COLO829 (cell line): ENCODE data around the gene UBTD1.

Source experiments
- DNase-seq: peaks from one replicate; pipeline ENCODE4 v3.0.0; 2012; ENCODE audit warnings: low spot score

Gene UBTD1

DNA sequence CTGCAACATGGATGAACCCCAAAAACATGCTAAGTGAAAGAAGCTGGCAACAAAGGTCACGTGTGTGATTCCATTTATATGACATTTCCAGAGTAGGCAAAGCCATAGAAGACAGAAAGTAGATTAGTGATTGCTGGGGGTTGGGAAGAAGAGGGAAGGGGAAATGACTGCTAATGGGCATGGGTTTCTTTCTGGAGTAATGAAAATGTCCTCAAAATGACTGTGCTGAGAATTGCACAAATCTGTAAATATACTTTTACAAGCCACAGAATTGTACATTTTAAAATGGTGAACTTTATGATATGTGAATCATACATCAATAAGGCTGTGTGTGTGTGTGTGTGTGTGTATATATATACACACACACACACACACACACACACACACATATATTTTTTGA is 16.3 kb upstream of the UBTD1 start:
- DNase-seq, result no peak

DNA sequence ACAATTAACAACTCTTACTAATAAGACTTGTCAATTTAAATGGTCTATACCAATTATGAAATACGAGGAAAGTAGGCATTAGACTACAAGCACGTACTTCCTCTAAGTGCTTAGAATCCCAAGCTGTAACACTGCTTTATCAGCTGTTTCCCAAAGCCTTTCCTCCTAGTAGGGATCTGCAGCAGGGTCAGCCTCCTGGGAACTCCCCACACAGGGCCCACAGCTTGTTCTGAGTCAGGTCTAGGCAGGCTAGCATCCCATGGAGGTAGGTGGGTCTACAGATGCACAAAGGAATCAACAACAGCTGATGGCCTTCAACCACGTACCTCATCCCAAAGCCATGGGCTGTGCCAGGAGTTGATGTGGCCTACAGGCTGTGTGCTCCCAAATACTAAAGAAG is 15.2 kb upstream of the UBTD1 start:
- DNase-seq, result no peak

DNA sequence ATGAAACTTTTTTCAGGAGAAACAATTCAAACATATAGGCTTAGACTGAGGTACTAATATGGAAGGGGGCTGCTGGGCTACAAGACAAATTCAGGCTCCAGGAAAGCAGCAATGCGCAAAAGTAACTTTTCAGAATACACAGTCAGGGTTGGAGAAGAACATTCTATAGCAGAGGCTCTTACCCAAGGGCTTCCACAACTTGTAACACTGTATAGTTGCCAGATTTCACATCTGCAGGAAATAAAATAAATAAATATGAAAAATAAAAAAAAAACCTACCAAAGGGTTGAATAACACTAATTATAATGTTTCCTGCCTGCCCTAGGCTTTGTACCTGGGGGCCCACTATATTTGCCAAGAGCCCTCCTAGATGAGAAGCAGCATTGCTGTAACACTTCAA is 14.8 kb upstream of the UBTD1 start:
- DNase-seq, result no peak

DNA sequence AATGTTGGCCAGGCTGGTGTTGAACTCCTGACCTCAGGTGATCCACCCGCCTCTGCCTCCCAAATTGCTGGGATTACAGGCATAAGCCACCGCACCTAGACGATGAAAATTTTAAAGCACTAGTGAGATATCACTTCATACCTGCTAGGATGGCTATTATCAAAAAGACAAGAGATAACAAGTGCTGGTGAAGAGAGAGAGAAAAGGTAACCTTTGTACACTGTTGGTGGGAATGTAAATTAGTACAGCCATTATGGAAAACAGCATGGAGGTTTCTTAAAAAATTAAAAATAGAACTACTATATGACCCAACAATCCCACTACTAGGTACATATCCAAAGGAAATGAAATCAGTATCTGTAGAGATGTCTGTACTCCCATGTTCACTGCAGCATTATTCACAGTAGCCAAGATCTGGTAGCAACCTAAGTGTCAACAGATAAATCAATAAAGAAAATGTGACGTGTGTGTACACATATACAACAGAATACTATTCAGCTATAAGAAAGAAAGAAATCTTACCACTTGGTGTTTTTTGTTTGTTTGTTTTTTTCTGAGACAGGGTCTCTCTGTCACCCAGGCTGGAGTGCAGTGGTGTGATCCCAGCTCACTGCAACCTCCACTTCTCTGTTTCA is 13.0 kb upstream of the UBTD1 start:
- no peak for DNase-seq

DNA sequence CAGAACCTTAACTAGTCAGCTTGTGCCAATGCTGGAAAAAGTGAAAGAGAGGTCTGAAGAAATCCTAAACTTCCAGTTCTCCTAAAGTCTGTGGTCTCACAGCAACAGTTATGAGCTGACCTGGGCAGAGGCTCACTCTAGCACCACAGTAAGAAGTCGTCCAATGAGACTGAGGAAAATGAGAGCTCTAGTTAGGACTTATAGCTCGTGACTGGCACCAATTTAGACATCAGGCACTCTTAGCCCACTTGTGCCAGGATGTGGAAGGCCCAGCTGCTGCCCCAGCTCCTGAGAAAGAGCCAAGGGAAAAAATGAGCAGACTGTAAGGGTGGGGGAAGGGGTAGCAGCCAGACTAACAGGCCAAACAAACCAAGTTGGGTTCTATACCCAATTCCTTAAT is 8.1 kb upstream of the UBTD1 start:
- DNase-seq, result no peak

DNA sequence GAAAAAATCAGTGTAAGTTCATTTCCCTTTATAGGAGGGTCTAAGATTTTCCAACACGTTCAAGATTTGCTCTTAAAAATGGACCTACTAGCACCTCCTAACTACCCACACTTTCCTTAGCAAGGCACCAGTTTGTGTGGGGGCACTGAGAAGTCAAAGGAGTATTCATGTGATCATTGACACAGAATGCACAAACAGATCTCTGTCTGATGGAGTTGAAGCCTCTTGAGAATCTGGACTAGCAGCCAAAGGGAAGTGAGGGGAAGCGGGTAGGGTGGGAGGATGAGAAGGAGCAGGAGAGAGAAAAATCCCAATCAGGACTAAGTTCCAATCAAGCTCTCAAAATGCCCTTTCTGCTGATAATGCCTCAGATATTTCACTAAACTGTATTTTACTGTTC is 4.6 kb upstream of the UBTD1 start:
- DNase-seq, result peak; percentile 86

DNA sequence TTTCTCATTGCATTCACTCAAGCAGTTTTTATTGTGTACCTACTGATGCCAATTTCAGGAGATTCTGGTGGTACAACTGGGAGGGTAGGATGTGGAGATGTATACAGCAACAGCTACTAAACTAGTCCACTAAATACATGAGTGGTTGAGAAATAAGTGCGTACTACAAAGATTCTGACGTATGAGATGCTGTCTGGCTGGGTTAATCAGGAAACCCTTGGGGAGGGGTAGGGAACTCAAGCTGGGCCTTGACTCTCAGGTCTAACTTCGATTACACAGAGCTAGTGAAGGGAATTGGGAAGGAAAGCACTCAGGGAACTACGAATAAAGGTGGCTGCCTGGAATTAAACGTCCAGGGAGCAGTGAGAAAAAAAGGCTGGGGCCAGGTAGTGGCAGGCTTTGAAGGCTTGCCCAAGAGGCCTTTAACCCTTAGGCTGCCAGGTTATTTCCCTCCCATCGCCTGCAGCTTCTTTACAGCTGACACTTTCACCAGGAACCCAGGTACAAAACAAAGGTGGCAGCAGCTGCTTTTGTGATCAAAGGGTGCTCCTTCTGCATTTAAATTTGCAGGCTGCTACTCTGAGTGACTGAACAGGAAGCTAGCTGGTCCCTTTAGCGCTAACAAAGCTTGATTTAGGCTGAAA is 3.7 kb upstream of the UBTD1 start:
- DNase-seq, result no peak

DNA sequence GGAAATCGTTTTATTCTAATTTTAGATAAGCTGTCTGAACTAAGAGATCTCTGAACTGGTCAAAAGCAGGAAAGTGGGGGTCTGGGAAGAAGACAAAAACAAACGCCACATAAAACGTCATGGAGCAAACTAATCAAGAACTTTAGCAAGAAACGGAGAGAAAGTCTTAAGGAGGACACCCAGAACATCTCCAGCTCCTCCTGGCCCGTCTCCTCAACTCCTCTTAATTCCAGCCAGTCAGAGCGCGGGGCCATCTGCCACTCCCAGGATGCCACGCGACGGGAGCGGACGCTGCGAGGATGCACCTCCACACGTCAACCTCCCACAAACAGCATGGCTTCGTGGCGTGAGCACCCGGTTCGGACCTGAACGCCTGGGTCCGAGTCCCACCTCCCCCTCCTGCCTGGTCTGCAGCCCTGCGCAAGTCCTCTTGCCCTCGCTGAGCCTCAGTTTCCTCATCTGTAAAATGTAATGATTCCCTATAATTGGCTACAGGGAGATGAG is 1.1 kb upstream of the UBTD1 start:
- peak; percentile 70 for DNase-seq

DNA sequence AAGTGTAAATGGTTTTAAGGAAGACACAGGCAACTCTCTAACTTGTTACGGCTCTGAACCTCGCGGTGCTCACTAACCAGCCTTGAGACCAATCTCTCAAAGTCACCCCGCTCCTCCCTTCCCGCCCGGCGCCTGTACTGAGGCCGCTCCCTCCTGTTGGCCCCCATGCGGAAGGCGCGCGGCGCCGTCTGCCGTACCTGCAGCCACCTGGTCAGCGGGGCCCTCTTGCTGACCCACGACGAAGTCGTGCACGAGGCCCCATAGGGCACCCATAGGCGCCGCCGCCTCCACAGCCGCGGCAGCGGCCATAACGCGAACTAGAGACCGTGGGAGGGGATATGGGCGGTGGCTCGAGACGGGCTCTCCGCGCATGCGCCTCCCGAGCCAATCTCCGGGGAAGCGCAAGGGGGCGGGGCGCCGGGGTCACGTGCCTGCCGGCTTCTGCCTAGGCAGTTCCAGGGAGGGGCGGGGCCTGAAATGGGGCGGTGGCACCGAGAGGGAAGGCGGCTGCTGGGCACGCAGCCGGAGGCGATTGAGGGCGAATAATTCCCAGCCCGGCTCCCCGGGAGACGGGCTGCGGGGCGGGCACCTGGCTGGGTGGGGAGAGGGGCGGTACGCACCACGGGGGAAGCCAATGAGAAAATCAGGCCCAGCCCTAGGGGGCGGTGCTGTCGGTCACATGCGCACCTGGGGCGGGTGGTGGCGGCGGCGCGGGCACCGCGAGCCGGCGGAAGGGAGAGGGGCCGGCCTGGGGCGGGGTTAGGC is 466 bp upstream of the UBTD1 start, which contains the start of gene MMS19:
TSS of gene MMS19 (minus strand) at position 347 of the 765 bp plus-strand sequence. CDS start at position 309, 38 bp downstream.
- DNase-seq, result peak; percentile 96

DNA sequence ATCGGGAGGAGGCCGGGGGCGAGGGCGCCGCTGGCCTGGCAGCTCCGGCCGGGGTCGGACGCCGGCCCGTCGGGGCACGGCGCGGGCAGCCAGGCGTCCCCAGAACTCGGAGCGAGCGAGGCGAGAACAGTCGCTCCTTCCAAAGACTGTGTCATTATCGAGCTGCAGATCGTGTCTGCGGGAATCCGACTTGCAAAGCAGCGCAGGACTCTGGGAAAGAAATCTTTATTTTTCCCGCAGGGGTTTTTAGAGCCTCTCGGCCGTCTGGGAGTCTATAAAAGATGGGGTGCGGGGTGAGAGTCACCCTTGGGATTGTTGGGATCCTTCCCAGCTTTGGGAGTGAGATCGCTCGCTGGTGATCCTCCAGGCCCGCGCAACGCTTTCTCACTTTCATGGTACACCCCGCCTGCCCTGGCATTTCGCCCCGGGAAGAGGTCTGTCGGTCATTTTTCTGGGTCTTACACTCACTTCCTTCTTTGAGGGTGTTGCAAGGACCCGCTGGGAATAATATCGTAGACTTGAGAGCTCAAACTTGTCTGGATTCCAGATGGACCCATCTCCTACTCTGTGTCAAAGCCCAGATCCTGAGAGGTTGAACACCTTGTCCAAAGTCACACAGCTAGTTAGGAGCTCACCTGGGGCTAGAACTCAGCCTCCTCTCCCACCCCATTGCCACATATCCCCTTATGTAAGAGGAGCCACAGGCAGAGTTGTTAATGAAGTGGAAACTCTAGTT is 1.0 kb downstream of the UBTD1 start:
- no peak for DNase-seq

DNA sequence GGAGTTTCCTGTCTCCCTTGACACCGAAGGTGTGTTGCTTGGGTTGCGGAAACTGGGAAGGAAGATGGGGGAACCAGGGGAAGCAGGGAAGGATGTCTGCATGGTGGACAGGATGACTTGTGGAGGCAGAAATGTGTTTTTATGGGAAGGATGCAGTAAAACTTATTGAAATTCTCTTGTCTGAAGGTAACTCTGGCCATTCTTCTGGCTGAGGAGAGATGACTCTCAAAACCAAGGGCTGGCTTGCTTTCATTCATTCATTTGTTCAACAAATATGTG is 1.5 kb downstream of the UBTD1 start:
- no peak for DNase-seq

DNA sequence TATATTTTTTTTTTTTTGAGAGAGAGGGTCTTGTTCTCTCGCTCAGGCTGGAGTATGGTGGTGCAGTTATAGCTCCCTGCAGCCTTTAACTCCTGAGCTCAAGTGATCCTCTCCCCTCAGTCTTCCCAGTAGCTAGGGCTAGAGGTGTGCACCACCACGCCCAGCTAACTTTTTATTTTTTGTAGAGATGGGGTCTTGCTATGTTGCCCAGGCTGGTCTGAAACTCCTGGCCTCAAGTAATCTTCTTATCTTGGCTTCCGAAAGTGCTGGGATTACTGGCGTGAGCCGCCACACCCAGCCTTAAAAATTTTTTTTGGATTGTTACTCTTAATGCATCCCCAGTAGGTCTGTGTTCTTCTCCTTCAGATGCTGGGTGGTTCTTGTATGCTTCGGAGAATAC is 4.2 kb downstream of the UBTD1 start:
- DNase-seq, result no peak

DNA sequence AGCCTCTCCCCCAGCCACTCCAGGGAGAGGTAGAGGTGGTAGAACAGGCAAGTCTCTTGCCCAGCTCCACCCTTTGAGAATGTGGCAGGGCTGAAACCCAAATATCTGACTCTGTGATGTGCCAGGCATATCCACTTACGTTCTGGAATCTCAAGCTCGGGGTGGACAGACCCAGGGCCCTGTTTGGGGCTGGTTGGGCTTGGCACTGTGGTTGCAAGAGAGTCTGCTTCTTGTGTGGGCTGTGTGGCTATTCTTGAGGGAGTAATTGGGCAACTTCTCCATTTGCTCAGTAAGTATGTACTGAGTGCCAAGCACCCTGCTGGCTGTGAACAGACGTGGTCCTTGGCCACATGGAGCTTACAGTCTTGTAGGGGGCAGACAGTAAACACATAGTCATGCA is 4.7 kb downstream of the UBTD1 start:
- no peak for DNase-seq

DNA sequence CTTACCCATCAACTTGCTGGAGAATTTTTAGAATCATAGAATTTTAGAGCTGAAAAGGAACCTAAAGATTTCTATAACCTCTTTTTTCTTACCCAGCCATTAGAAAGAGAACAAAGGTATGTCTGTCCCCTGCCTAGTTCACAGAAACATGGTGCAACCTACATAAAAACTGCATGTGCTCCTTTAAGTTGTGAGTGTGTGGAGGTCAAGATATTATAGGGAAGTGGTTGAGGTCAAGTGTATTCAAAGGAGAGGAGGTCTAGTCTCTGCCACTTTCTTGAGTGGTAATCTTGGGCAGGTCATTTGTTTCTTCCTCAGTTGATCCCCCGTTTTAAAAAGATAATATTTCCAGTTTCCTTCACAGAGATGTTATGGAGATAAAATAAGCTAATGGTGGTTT is 6.4 kb downstream of the UBTD1 start:
- no peak for DNase-seq

DNA sequence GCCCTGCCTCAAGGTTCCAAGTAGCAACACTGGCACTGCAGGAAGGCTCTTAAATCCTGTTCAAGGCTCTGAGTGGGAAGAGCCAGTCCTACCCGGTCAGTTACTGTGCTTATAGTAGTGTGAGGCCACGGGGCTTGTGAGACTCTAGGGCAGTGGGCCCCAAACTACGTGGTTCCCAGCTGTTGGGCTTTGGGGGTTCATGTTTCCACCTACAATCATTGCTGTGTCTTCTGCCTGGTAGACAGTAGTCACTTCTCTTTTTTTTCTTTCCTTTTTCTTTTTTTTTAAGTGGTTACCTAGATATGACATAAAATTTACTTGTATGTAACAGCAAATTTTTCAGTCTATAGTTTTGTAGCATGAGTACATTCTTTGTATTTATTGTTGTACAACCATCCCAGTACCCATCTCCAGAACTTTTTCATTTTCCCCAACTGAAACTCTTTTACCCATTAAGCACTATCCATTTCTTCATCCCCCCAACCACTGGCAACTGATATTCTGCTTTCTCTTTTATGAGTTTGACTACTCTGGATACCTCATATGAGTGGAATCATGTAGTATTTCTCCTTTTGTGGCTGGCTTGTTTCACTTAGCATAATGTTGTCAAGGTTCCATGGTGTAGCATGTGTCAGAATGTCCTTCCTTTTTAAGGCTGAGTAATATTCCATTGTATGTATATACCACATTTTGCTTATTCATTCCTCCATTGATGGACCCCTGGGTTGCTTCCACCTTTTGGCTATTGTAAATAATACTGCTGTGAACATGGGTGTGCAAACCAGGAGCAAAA is 7.7 kb downstream of the UBTD1 start:
- no peak for DNase-seq

DNA sequence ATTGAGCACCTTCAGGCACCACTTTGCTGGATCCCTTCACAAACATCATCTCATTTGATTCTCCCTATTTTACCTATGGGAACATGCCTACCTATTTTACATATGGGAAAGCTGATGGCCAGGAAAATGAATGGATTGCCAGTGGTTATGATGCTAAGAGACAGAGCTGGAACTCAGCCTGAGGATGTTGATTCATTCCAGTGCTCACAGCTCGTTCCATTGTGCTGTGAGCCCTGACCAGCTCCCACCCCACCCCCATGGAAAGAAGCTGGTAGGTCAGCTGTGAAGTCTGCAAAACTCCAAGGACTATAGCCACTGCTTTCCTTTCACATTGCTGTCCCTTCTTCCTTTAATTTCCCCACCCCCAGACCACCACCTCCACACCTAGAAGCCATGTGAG is 9.6 kb downstream of the UBTD1 start:
- DNase-seq, result no peak

DNA sequence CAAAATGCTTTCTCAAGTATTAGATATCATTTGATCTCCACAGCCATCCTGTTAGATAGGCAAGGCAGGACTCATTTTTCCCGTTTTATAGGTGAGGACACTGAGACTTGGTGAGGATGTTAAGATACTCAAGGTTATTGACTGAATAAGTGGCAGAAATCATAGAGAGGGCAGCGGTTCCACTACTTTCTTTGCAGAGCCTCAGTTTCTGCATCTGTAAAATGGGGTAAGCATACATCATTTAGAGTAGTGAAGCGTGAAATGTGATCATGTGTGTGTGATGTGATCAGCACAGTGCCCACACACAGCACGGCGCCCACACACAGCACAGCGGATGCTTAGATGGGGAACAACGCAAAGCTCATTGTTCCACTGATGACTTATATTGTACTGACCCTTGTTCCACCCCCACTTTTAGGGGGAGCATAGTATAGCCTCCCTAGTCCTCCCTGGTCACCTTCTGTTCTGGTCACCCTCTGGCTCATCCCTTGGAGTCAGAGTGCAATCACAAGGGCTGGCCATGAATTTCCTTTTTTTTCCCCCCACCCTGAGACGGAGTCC is 10.5 kb downstream of the UBTD1 start:
- DNase-seq, result no peak

DNA sequence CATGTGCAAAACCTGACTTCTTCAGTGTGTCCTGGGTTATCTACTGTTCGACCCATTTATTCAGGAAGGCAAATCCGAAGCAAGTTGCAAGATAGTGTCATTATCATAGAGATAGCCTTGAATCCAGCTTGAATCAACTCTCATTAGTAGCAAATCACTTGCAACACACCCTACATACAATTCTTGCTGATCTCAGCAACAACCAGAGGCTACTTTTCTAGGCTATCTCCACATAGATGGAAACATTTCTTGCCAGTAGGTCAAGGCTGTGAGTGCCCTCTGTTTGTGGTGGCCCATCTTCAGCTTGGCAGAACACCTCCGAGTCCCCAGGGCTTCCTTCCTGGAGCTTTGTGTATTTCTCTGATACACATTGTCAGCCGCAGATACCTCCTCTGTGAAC is 12.0 kb downstream of the UBTD1 start:
- DNase-seq, result no peak

DNA sequence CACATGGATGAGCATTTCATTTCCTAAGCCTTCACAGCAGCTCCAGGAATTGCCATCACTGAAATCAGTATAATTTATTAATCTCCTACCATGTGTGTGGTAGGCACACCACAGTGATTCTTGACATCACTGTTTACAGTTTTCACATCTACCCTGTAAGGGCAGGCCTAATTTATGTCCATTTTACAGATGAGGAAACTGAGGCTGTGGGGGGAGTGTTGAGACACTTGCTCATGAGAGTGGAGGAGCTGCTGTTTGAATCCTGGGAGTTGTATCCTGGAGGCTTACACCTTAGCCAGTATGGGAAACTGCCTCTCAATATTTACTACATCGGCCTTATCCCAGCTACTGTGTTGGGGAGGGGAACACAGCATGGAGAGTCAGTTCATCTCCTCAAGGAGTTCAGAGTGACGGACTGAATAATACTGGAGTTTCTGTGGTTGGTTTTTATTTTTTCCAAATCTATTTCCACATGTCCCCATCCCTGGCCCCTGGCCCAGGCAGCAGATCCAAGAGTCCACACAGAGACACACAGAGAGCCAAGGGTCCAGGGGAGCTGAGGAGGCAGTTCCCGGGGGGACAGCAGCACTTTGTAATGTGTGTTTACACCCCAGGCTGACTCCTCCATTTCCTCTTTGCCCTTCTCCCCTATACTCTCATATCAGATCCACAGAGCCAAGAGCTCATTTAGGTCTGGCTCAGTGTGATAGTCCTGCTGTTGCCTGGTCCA is 13.2 kb downstream of the UBTD1 start:
- no peak for DNase-seq

DNA sequence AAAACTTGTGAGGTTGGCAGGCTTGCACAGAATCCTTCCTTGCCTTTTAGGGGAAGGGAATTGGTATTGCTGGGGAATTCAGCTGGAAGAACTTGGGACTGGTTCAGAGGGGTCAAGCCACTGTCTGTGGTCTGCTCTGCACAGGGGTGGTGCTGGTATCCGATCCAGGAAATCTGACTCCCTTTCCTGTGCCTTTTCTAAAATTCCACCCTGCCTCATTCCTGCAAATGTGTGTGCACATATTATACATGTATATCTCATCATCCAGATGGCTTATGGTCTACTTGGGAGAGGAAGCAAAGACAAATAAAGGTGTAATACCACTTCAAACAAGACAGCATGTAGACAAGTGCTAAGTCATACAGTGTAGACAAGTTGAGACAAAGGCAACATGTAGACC is 14.3 kb downstream of the UBTD1 start:
- DNase-seq, result no peak

DNA sequence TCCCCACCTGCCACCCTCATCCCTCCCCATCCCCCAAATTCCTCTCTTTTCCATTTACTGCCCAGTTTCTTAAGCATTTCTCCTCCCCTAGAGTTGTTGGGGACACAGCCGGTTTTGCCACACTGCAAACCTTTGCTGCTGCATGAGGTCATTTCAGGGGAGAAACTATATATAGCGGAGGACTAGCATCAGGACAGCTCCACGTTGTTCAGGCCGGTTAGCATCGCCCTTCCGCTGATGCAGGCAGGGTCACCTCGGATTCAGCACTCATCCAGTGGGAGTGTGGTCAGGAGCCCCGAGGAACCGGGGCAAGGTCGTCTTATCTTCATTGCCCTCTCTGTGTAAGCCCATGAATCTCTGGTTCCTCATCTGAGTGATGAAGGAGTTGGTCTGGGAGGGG is 15.6 kb downstream of the UBTD1 start:
- no peak for DNase-seq
